ELR (cell line): Measurements from ENCODE around the gene LRRC3.
"Not testable (repeated sequence)": the region's sequence is repeated elsewhere in the genome, so short reads cannot be mapped to it uniquely, and the experiment has no call there.

ENCODE experiments used
- DNase-seq: peaks from one replicate; pipeline ENCODE4 v3.0.0-alpha.2; 2015; ENCODE audit warnings: low read depth

LRRC3 gene

GRCh38 chr21:44497703-44498126, 42.4 kb downstream of the LRRC3 start:
- no peak for DNase-seq

- no peak for DNase-seq
Measured at GRCh38 chr21:44498280-44499210, 43.2 kb downstream of the LRRC3 start.

- no peak for DNase-seq
Measured at GRCh38 chr21:44499211-44499560, 43.9 kb downstream of the LRRC3 start.

- no peak for DNase-seq
Measured at GRCh38 chr21:44499631-44500030, 44.3 kb downstream of the LRRC3 start.

- no peak for DNase-seq
Measured at GRCh38 chr21:44500111-44500510, 44.8 kb downstream of the LRRC3 start.

- DNase-seq: no peak
Measured at GRCh38 chr21:44502171-44502958, 47.1 kb downstream of the LRRC3 start.

- not testable (repeated sequence) for DNase-seq
Measured at GRCh38 chr21:44503006-44503889, 47.9 kb downstream of the LRRC3 start.

GRCh38 chr21:44503901-44504399, 48.6 kb downstream of the LRRC3 start:
- no peak for DNase-seq

GRCh38 chr21:44505673-44506278, 50.5 kb downstream of the LRRC3 start:
- no peak for DNase-seq

GRCh38 chr21:44506279-44507255, 51.3 kb downstream of the LRRC3 start:
- DNase-seq: no peak

- DNase-seq: no peak
Measured at GRCh38 chr21:44507673-44508425, 52.5 kb downstream of the LRRC3 start.

- DNase-seq: no peak
Measured at GRCh38 chr21:44508426-44508710, 53.1 kb downstream of the LRRC3 start.

GRCh38 chr21:44508711-44509445, 53.6 kb downstream of the LRRC3 start:
- no peak for DNase-seq

GRCh38 chr21:44509539-44509938, 54.2 kb downstream of the LRRC3 start:
- peak; percentile 17 for DNase-seq

GRCh38 chr21:44510109-44510507, 54.8 kb downstream of the LRRC3 start:
- DNase-seq: no peak

GRCh38 chr21:44510508-44511218, 55.4 kb downstream of the LRRC3 start:
- DNase-seq: peak; percentile 35

GRCh38 chr21:44511219-44511937, 56.1 kb downstream of the LRRC3 start:
- no peak for DNase-seq
